HG03571 (cell line): ENCODE results near the gene TMEM129.
A peak's percentile ranks its signal among the peaks of the same experiment; 100 is the strongest.

ENCODE experiments used
- ATAC-seq: cut with Tn5 transposase; IDR thresholded peaks from one replicate; pipeline ENCODE4 v1.9.1; 2021; ENCODE audit not compliant: unreplicated experiment

Gene TMEM129, protein sequence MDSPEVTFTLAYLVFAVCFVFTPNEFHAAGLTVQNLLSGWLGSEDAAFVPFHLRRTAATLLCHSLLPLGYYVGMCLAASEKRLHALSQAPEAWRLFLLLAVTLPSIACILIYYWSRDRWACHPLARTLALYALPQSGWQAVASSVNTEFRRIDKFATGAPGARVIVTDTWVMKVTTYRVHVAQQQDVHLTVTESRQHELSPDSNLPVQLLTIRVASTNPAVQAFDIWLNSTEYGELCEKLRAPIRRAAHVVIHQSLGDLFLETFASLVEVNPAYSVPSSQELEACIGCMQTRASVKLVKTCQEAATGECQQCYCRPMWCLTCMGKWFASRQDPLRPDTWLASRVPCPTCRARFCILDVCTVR

DNA sequence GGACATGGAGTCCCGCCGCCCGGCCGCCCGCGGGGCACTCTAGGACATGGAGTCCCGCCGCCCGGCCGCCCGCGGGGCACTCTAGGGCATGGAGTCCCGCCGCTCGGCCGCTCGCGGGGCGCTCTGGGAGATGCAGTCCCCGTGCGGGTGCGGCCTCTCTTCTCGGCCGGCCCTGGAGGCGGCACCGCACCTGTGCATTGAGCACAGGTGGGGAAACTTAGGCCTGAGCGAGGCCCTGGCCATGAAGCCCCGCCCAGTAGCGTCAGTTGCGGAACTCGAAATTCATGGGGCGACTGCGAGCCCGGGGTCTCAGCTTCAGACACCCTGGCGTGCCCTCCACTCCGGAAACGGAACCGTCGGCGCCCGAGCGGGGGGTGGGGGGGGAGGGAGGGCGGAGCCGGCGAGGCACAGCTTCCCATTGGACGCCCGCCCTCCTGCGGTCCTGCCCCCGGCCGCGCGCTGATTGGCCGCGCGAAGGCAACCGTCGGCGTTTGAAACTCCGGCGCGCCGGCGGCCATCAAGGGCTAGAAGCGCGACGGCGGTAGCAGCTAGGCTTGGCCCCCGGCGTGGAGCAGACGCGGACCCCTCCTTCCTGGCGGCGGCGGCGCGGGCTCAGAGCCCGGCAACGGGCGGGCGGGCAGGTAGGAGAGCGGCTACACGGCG, at the start of gene TMEM129, which contains the start of gene TACC3:
TMEM129 (minus strand) TSS at position 321 of the 663 bp plus-strand sequence. CDS start 486 bp downstream, outside the sequence.
TACC3 (plus strand) TSS at position 519 of the 663 bp plus-strand sequence. CDS start 1,901 bp downstream, outside the sequence.
- peak; percentile 70 for ATAC-seq

DNA sequence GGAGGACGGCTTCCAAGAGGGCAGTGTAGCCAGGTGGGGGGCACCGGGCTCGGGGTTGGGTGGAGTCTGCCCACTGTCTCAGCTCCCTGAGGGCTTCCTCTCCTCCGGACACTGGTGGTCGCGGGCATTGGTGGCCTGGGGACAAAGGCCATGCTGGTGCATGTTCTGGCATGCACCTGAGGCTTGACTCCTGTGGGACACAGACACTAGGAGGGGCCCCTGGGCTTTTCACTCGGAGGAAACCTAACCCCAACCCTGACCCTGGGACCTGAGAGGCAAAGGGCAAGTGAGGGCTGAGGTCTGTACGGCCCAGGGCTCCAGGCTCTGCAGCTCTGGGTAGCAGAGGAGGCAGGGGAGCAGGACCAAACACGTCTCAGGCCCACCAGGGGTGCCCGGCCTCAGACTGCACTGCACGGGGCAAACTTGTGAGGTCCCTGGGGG, 49.7 kb upstream of the TMEM129 start:
- ATAC-seq, result no peak

DNA sequence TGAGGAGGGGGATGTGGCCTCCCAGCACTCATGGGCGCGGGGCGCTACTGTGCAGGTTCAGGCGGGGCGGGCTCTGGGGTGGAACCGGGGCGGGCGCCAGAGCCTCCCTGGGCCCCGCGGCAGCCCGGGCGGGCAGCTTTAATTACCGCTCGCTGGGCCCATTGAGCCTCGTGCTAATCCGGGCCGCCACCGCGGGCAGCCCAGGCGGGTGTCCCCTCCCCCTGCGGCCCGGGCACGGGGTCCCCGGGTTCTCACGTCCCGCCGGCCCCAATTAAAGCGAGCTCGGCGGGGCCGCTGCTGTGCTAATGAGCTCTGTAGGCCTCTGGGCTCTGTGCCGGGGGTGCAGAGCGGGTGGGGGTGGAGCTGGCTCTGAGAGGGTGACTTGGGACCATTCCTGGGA, 49.1 kb upstream of the TMEM129 start:
- no peak for ATAC-seq

DNA sequence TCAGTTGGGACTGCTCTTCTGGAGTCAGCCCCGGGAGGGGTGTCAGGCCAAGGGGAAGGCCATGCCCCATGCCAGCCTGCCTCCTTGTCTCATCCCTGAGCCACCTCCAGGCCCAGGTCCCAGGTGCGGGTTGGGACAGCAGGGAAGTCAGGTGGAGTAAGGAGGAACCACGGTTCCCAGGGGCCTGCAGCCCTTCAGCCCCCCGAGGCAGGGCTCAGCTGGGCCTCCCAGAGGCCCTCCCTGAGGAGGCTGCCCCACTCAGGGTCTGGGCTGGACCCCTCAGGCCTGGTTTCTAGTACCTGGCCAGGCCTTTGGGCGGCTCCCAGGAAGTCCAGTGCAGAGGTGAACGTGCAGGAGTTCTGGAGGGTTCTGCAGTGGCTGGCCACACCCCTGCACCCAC, 48.6 kb upstream of the TMEM129 start:
- ATAC-seq, result no peak

DNA sequence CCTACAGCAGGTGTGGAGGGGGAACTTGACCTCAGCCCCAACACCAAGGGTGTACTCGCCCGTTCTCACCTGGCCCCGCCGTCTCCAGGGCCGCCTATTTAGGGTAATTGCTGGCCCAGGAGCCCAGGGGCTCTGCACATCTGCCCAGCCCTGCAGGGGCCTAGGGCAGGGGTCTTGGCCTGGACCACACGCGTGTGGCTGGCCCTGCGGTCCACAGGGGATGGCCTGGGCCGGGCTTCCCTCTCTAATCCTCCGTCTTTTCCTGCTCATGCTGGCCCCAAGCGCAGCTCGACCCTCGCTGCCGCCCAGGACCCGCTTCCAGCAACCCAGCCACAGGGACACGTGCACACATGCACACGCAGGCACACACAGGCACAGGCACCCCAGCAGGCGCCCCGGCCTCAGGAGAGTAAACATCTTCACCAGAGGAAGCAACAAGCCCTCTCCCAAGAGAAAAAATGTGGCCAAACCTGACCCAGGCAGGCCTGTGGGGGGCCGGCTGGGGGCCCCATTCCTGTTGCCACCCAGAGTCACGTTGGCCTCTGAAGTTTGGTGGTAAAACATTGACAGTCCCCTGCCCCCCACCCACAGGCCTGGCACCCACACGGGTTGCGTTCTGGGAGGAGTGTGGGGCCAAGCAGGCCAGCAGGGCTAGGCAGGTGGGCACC, 47.4 kb upstream of the TMEM129 start:
- no peak for ATAC-seq

DNA sequence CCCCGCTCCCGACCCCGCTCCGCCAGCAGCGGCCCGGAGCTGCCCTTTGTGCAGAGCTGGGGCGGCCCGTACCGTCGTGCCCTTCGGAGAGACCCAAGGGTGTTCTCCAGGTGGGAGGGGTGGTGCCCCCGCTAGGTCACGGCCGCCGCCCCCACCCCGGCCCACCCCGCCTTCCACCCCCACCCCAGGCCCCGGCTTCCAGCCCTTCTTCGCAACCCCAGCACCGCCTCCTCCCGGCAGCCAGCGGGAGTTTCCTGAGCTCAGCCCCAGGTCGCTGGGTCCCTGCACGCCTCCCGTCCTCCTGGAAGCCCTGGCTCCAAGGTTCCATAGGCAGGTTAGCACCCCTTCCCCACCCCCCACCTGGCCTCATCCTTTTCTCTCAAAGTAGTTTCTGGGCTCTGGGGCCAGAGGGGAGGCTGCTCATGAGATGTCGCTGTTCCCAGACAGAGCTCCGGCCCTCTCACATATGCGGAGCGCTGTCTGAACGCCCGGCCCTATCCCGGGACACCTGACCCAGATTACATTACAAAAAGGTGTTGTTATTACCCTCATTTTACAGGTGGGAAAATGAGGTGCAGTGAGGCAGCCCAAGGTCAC, 46.7 kb upstream of the TMEM129 start:
- ATAC-seq, result no peak

DNA sequence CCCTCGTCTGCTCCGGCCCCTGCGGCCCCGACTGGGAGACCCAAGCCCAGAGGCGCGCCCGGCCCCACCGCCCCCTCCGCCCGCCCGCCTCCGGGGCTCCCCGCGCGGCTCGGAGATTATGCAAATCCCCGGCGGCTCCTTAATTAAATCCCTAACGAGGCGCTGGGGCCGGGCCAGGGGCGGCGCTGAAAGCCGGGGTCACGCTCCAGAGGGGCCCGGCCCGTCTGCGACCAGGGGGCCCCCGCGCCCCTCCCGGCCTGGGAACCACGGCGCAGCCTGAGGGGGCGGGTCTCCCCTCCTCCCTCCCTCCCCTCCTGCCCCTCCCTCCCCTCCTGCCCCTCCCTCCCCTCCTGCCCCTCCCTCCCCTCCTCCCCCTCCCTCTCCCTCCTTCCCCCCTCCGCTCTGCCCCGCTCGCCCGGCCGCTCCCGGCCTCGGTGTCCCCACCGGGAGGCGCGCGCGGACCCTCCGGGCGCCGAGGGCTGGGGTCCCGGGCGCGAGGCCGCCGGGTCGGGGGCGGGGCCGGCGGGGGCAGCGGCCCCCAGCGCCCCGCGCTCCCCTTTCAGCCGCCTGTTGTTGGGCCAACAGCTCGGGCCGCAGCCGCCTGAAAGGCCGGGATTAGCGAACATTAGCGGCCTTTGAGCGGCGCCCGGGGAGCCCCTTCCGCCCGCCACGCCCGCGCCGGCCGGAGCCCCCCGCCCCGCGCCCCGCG, 46.1 kb upstream of the TMEM129 start:
- ATAC-seq, result no peak

DNA sequence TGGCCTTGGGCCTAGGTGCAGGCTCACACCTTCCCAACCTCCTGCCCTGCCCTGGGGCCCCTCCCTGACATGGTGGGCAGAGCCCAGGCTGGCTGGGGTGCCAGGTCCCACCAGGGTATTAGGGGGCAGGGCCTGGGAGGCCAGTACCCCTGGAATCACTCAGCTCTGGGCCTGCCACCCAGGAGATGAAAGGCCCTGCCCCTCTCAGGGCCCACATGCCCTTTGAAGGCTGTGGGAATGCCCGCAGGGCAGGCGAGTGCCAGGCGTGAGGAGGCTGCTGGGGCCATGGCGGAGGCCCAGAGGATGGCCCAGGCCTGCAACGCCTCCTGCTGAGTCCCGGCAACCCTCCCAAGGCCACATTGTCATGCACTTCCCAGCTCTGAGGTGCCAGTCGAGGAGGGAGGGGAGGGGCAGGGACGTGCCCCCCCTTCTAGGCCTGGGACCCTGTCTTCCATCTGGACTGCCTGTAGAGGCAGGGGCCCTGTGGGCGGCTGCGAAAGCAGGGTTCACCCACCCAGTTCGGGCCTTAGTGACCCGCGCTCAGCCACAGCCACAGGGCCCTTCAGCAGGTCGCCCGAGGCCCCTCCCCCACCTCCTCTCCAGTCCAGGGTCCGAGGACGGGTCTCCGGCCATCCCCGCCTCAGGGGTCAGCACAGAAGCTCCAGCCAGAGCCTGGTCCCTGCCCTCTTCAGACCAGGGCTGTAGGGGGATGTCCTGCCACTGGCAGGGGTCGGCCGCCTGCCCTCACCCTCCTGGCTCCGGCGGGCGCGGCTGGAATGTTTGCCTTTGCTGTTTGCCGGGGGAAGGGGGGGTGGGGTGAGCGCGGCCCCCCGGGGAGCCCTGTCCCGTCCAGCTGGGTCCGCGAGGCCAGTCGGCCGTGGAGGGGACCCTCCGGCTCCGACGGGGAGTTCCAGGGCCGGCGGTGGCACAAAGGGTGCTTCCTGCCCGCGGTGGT, 45.3 kb upstream of the TMEM129 start:
- ATAC-seq, result no peak

DNA sequence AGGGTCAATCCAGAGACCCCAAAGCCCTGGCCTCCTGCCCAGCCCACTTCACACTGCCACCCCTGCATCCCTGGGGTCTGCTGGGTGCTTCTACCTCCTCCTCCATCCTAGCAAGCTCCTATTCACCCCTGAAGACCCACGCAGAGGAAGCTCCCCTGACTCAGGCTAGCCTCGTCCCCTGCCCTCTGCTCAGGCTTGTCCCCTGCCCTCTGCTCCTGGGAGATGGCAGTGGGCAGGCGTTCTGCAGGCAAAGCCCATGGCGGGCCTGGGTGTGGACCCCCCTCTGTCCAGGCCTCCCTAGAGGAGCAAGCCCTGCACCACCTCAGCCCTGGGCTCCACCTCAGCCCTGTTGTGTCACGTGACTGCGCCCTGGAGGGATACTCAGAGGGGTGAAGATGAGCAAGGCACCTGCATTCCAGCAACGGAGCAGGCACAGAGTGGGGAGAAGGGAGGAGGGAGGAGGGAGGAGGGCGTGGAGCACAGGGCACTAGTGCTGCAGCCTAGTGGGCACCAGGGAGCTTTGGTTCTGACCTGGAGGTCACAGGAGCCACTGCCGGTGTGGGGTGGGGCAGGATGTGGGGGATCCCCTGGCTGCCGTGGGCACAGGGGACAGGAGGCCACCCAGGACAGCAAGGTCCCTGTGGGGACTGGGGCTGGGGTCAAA, 44.4 kb upstream of the TMEM129 start:
- no peak for ATAC-seq

DNA sequence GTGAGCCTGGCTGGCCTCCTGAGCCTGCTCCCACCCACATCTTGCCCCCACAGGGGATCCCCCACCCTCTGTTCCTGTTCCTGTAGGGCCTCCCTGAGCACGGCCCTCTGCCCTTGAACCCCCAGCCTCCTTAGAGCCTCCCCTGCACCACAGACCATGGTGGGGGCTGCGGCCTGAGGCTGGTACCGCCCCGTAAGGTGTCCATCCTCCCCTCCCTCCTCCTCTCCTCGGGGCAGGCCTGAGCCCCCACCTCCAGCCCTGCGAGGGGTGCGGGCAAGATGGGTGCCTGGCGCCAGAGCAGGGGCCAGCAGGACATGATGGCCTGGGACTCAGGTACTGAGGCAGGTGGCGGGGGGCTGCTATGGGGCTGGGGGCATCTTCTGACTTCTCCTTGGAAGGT, 43.5 kb upstream of the TMEM129 start:
- no peak for ATAC-seq

DNA sequence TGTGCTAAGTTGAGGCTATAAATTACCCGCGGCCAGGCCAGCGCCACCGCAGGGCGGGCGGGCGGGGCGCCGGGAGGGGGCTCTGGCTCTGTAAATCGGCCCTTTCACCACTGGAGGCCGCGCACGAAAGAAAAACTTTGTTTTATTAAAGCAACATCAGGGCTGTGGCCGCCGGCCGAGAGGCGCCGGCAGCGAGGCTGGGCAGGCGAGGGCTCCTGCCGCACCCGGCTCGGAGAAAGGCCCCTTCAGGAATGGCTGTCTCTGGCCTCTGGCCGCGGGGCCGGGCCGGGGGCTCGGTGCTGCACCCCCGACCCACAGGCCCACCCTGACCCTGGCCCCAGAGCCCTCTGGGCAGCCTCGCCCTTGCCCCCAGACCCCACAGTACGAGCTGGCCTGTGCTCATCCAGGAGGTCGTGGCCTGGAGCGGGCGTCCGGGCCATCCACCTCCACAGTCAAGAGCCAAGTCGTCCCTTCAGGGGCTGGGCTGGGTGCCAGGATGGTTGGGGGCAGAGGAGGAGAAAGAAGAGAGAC, 42.5 kb upstream of the TMEM129 start:
- no peak for ATAC-seq

DNA sequence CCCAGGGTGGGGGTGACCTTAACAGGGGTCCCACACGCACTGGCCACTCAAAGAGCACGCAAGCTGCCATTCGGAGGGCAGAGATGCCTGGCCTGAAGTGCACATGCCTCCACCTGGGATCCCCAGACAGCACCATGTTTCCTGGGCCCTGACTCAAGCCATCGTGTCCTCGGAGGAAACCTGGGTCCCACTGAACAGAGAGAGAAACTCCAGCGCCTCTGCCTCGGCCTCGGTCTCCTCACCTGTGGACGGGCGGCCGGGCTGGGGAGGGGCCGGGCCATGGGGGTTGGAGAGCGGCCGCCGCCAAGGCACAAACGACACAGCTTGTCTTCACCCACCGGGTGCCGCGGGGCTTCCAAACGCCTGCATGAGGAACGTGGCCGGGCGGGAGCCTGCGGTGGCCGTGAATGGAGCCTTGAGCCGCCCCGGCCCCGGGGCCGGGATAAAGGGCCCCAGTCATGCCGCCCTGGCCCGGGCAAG, 42.0 kb upstream of the TMEM129 start:
- no peak for ATAC-seq

DNA sequence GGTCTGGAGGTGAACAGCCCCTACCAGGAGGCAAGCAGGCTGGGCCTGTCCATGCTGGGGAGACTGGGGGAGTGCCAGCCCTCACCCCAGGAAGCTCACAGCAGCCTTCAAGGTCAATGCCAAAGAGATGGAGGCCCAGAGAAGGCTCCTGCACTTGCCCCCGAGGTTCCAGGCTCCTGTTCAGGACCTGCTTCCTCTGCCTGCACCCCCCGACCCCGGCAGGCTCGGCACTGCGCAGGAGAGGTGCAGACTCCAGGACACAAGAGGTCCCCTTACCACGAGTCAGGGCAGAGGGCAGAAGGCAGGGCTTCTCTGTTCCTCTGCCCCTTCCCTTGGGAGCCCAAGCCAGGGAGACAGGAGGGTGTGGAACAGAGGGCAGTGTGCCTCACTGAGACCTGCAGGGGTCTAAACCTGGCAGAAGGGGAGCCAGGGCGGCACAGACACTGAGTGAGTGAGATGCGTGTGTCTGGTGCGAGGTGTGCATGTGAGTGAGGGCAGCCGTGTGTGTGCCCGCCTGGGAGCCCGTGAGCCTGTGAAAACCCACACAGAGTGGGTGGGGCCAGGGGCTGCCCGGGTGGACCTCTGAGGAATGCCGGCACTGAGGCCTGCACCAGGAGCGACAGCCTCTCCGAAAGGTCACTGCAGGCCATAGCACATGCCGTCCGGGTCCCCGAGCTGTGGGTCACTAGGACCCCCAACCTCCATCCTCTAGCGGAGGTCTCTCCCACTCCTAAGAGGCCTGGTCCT, 41.3 kb upstream of the TMEM129 start:
- ATAC-seq, result no peak

DNA sequence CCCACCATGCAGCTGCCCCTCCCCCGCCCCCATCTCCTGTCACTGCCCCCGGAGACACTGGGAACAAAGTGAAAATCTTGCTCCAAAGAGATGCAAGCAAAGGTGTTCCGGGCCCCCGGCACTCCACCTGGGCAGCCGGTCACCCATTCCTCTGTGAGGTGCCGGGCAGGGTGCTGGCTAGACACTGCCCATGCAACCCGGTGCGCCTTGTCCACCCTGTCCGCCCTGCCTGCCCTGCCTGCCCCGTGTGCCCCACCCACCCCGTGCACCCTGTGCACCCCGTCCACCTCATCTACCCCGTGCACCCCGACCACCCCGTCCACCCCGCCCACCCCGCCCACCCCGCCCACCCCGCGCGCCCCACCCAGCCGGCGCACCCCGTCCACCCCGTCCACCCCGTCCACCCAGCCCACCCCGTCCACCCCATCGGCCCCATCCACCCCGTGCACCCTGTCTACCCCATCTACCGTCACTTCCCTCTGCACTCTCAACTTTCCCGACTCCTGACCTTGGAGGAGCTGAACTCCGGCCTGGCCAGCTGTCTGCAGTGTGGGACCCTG, 40.1 kb upstream of the TMEM129 start:
- no peak for ATAC-seq

DNA sequence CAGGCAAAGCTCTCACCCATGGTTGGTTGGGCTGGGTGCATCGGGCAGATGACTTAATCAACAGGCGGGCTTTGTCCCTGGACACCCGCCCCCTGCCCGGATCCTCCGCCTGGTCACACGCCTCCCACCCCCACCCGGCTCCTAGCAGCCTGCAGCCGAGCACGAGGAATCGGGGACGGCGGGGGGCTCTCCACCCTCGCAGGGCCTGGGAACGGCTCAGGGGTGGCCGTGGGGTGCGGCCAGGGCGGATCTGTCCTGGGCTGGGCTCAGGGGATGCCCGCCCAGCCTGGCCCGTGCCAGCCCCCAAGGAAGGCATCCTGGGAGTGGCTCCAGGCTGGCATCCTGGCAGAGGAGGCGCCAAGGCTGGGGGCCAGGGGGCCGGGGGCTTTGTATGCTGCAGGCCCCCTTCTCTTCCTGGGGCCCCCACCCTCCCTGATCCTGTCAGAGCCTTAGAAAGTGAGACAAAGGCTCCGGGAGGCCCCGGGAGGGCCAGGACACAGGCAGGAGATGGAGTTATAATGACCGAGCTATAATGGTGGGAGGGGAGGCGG, 39.5 kb upstream of the TMEM129 start:
- ATAC-seq, result no peak

DNA sequence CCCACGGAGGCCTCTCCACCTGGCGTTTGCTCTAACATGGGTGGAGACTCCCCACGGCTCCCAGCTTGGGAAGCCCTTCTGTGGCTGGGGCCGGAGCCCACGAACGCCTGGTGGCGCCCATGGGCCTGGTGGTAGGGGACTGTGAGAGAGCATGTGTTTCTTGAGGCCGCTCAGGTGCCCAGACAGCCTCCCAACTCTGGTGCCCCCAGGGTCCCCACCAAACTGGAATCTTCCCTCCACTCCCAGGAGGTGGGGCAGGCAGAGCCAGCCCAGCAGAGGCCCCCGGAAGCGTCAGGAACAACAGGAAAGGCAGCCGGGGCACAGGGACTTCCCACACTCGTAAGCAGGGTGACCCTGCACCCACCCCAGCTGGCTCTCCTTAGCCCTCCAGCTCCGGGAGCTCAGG, 38.7 kb upstream of the TMEM129 start:
- no peak for ATAC-seq

DNA sequence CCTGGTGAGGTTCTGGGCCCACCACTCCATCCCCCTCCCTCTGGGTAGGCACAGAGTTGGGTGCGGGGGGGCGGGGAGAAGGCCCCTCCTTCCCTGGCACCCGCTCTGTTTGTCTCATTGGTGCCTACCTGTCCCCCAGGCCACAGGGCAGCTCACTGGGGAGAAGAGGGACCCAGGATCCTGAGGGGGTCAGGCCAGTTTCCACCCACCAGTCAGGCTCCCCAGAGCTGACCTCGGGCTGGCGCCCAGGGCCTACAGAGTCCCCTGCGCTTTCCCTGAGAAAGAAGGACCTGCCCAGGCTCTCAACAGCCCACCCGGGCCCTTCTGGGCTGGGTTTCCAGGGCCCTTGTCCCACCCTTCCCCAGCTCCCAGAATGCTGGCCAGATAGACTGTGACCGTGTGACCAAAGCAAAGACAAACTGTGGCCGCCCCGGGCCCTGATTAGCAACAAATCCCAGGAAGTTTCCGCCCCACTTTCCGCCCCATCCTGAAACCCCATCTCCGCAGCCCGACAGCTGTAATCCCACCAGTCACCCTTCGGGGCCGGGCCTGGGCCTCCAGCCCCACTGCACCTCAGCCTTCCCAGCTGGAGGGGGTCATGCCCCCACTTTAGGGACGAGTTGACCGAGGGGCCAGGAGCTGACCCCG, 38.2 kb upstream of the TMEM129 start:
- ATAC-seq, result no peak
